Spinal cord (tissue), 10 donors: Measurements from ENCODE around the gene SOX30. TPM values are rescaled to one million over a fixed set of nuclear protein-coding genes. Genes with fewer than 3 reads are reported as not detected.

Experiments
- DNase-seq, 6 donors: peaks; one replicate each; pipeline versions ENCODE4 v3.0.0 to v3.0.0-alpha.2; 2013 to 2015; ENCODE audit warnings: low spot score in 6 of 6, low read depth in 4 of 6
- H3K27ac ChIP-seq: one replicate; pipeline ENCODE4 v1.5.1; 2013; ENCODE audit warnings: low read depth, low read length, control low read depth
- H3K27me3 ChIP-seq: one replicate; pipeline ENCODE4 v1.6.1; 2013; ENCODE audit warnings: low read length; ENCODE audit not compliant: control insufficient read depth, insufficient read depth
- H3K36me3 ChIP-seq: one replicate; pipeline ENCODE4 v1.6.1; 2013; ENCODE audit warnings: low read length; ENCODE audit not compliant: control insufficient read depth, insufficient read depth
- H3K4me1 ChIP-seq: one replicate; pipeline ENCODE4 v1.6.1; 2013; ENCODE audit warnings: low read length; ENCODE audit not compliant: control insufficient read depth, insufficient read depth
- H3K4me3 ChIP-seq: one replicate; pipeline ENCODE4 v1.5.1; 2013; ENCODE audit warnings: low read depth, low read length, control low read depth
- H3K9me3 ChIP-seq: one replicate; pipeline ENCODE4 v1.6.1; 2013; ENCODE audit warnings: low read length; ENCODE audit not compliant: control insufficient read depth, insufficient read depth
- WGBS: methylation state at CpG from one replicate; pipeline ENCODE4 v1.1.5; 2013; ENCODE audit warnings: missing lambda C conversion rate; ENCODE audit not compliant: insufficient coverage; 5-methylcytosine and 5-hydroxymethylcytosine counted together
- polyA plus RNA-seq, 2 donors: library from polyadenylated mRNA; unstranded; fragments of 120-200 nt; gene quantifications; one replicate each; pipeline ENCODE4 v1.2.1, GENCODE V29; 2013; ENCODE audit not compliant: insufficient read length in 2 of 2
- small RNA-seq: library from RNA; depleted of rRNA; stranded (forward); fragments of <200 nt; gene quantifications from one replicate; pipeline ENCODE3, GENCODE V24; 2014; ENCODE audit warnings: low replicate concordance
- total RNA-seq, 2 donors: library from RNA; depleted of rRNA in 1 of 2; stranded (reverse); fragments of 120-200 nt in 1 of 2; fragments of >200 nt in 1 of 2; gene quantifications; one replicate each; pipeline versions ENCODE4 v1.2.3 to v1.2.4, GENCODE V29; 2013 to 2014
- donor health status: healthy.

SOX30 gene
- total and polyA plus RNA-seq, 4 donors = 0.22 to 0.51 (median 0.43) TPM; not detected in 1

GRCh38 chr5:157582731-157583620, 69.3 kb downstream of the SOX30 start:
- DNase-seq = no peak
- WGBS = 100% methylated on average over 4 of the region's 10 CpGs
- Histone ChIP-seq H3K36me3 (no peaks in the 10 kb centered on the region), H3K4me1 (no peaks in the 10 kb centered on the region), H3K9me3 (peaks cover 2% of the 10 kb centered on the region), H3K27me3 (no peaks in the 10 kb centered on the region), H3K27ac (no peak overlapping the region), H3K4me3 (no peak overlapping the region)

DNA sequence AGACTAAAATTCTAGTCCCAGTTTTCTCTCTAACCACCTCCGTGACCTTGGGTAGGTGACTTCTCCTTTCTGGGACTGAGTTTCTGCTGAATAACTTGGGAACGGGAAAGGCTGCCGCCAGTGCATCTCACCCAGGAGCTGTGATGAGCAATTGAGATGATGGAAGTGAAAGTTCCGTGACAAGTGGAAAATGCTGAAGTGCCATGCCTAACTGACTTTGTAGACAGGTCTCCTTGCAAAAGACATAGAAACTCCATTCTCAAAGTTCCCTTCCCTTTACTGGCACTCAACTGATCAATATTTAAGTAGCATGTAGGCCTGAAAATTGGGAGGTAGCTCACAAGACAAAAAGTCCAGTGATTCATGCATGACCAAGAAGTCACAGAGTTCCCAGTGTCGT, 70.3 kb downstream of the SOX30 start:
- no peaks in the 10 kb centered on the region for H3K27me3 ChIP-seq
- no peak overlapping the region for H3K4me3 ChIP-seq
- no CpG with 5 or more reads among the region's 5 CpGs for WGBS
- H3K36me3 ChIP-seq = no peaks in the 10 kb centered on the region
- no peaks in the 10 kb centered on the region for H3K4me1 ChIP-seq
- peaks cover 2% of the 10 kb centered on the region for H3K9me3 ChIP-seq
- H3K27ac ChIP-seq = no peak overlapping the region
- no peak for DNase-seq

- H3K9me3 ChIP-seq = no peaks in the 10 kb centered on the region
- peaks cover 21% of the 10 kb centered on the region for H3K4me1 ChIP-seq
- no peak overlapping the region for H3K27ac ChIP-seq
- no CpG with 5 or more reads among the region's 6 CpGs for WGBS
- H3K27me3 ChIP-seq = peaks cover 10% of the 10 kb centered on the region
- no peaks in the 10 kb centered on the region for H3K36me3 ChIP-seq
- no peak overlapping the region for H3K4me3 ChIP-seq
- no peak for DNase-seq
These were observed 74.0 kb downstream of the SOX30 start for GRCh38 chr5:157578079-157578780.

DNA sequence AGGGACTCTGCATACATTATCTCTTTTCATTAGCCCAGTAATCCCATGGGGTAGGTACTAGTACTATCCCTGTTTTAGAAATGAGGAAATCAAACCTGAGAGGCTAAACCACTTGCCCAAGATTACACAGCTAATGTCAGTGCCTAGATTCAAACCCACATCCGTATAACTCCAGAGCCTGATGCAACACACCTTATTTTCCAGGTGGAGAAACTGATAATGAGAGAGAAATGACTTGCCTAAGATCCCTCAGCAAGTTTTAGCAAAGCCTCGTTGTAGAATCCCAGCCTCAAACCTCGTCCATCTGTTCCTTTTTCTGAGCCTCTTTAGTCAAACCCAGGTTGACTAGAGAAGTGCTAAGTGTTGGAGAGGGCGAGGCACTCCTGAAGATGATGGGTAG, 75.6 kb downstream of the SOX30 start:
- Histone ChIP-seq H3K27me3 (peaks cover 10% of the 10 kb centered on the region), H3K4me1 (peaks cover 22% of the 10 kb centered on the region), H3K9me3 (no peaks in the 10 kb centered on the region), H3K4me3 (no peak overlapping the region), H3K27ac (no peak overlapping the region), H3K36me3 (no peaks in the 10 kb centered on the region)
- WGBS = 93% methylated on average over 3 of the region's 4 CpGs
- peak in 1 of 6 donors; percentile 25 for DNase-seq

Small RNA genes lying within 50 kb of the gene (small RNA-seq; reads per million reads assigned to genes)
- not detected for gene RNU6-390P

Other genes with a start within 250 kb of the SOX30 start
- gene NIPAL4, start 192.2 kb downstream of the SOX30 start, total RNA-seq = 1 to 10 TPM; 1.1 to 1.3 TPM
- gene NIPAL4, start 192.2 kb downstream of the SOX30 start, polyA plus RNA-seq = 1 to 10 TPM; 3.9 to 4.8 TPM
- gene ADAM19, start 76.7 kb downstream of the SOX30 start, total RNA-seq = 10 to 100 TPM; 11.7 to 16.2 TPM
- gene ADAM19, start 76.7 kb downstream of the SOX30 start, polyA plus RNA-seq = 10 to 100 TPM; 15.8 TPM
- not detected for gene C5orf52, start 19.1 kb upstream of the SOX30 start, total RNA-seq
- gene C5orf52, start 19.1 kb upstream of the SOX30 start, polyA plus RNA-seq = not detected
- 10 to 100 TPM; 10.6 to 18.0 TPM for gene THG1L, start 79.0 kb upstream of the SOX30 start, total RNA-seq
- gene THG1L, start 79.0 kb upstream of the SOX30 start, polyA plus RNA-seq = 10 to 100 TPM; 11.3 to 13.9 TPM
- gene LSM11, start 91.3 kb upstream of the SOX30 start, total RNA-seq = 10 to 100 TPM; 18.7 to 59.8 TPM
- 10 to 100 TPM; 56.8 to 66.3 TPM for gene LSM11, start 91.3 kb upstream of the SOX30 start, polyA plus RNA-seq
- 10 to 100 TPM; 46.2 to 80.4 TPM for gene CLINT1, start 206.7 kb upstream of the SOX30 start, total RNA-seq
- gene CLINT1, start 206.7 kb upstream of the SOX30 start, polyA plus RNA-seq = 10 to 100 TPM; 52.6 to 55.4 TPM